Spinal cord (tissue), 10 donors: ENCODE measurements around the gene HS3ST5. TPM values are rescaled to one million over a fixed set of nuclear protein-coding genes. Genes with fewer than 3 reads are reported as not detected.

Source experiments
- DNase-seq, 6 donors: peaks; one replicate each; pipeline versions ENCODE4 v3.0.0 to v3.0.0-alpha.2; 2013 to 2015; ENCODE audit warnings: low spot score in 6 of 6, low read depth in 4 of 6
- H3K27ac ChIP-seq: one replicate; pipeline ENCODE4 v1.5.1; 2013; ENCODE audit warnings: low read depth, low read length, control low read depth
- H3K27me3 ChIP-seq: one replicate; pipeline ENCODE4 v1.6.1; 2013; ENCODE audit warnings: low read length; ENCODE audit not compliant: control insufficient read depth, insufficient read depth
- H3K36me3 ChIP-seq: one replicate; pipeline ENCODE4 v1.6.1; 2013; ENCODE audit warnings: low read length; ENCODE audit not compliant: control insufficient read depth, insufficient read depth
- H3K4me1 ChIP-seq: one replicate; pipeline ENCODE4 v1.6.1; 2013; ENCODE audit warnings: low read length; ENCODE audit not compliant: control insufficient read depth, insufficient read depth
- H3K4me3 ChIP-seq: one replicate; pipeline ENCODE4 v1.5.1; 2013; ENCODE audit warnings: low read depth, low read length, control low read depth
- H3K9me3 ChIP-seq: one replicate; pipeline ENCODE4 v1.6.1; 2013; ENCODE audit warnings: low read length; ENCODE audit not compliant: control insufficient read depth, insufficient read depth
- WGBS: methylation state at CpG from one replicate; pipeline ENCODE4 v1.1.5; 2013; ENCODE audit warnings: missing lambda C conversion rate; ENCODE audit not compliant: insufficient coverage; 5-methylcytosine and 5-hydroxymethylcytosine counted together
- long read RNA-seq, 4 donors: transcript quantifications; one replicate each; lab custom pipeline, GENCODE V29; 2026
- polyA plus RNA-seq, 2 donors: library from polyadenylated mRNA; unstranded; fragments of 120-200 nt; gene quantifications; one replicate each; pipeline ENCODE4 v1.2.1, GENCODE V29; 2013; ENCODE audit not compliant: insufficient read length in 2 of 2
- total RNA-seq, 2 donors: library from RNA; depleted of rRNA in 1 of 2; stranded (reverse); fragments of 120-200 nt in 1 of 2; fragments of >200 nt in 1 of 2; gene quantifications; one replicate each; pipeline versions ENCODE4 v1.2.3 to v1.2.4, GENCODE V29; 2013 to 2014
- donor health status: healthy.

Gene HS3ST5, protein sequence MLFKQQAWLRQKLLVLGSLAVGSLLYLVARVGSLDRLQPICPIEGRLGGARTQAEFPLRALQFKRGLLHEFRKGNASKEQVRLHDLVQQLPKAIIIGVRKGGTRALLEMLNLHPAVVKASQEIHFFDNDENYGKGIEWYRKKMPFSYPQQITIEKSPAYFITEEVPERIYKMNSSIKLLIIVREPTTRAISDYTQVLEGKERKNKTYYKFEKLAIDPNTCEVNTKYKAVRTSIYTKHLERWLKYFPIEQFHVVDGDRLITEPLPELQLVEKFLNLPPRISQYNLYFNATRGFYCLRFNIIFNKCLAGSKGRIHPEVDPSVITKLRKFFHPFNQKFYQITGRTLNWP
- total RNA-seq (10 to 100 TPM in 1 of 2 donors, 1 to 10 TPM in 1; 4.1 to 20.0 TPM), polyA plus RNA-seq (10 to 100 TPM; 23.8 to 25.8 TPM)
- long read RNA-seq, donor 1, partial matches to known transcripts = 0 of 7 reads
- long read RNA-seq, donor 1, other reads (novel, unspliced or antisense) = 0 of 7 reads
- long read RNA-seq, donor 2, partial matches to known transcripts = 0 of 1 reads
- long read RNA-seq, donor 2, other reads (novel, unspliced or antisense) = 0 of 1 reads
- long read RNA-seq, donor 3 = 0 reads
- long read RNA-seq, donor 4 = 0 reads

GRCh38 chr6:114342826-114343781 is at the start of gene HS3ST5:
Gene HS3ST5 (minus strand): TSS chr6:114343023. CDS start chr6:114062845, 280,178 bp downstream.
- Histone ChIP-seq H3K9me3 (no peaks in the 10 kb centered on the region), H3K27ac (peak within 1 kb of the TSS; percentile 40), H3K4me3 (peak within 1 kb of the TSS; percentile 64), H3K27me3 (peaks cover 10% of the 10 kb centered on the region), H3K36me3 (no peaks in the 10 kb centered on the region), H3K4me1 (peaks cover 13% of the 10 kb centered on the region)
- DNase-seq = peak in 3 of 6 donors; percentile 56 to 95 (median 71)
- under 1% methylated on average over 63 of the region's 73 CpGs for WGBS

GRCh38 chr6:114390176-114390575 is 47.4 kb upstream of the HS3ST5 start:
- H3K4me3 ChIP-seq = no peak overlapping the region

GRCh38 chr6:114389111-114389510 is 46.3 kb upstream of the HS3ST5 start:
- no peak for DNase-seq
- H3K4me3 ChIP-seq = no peak overlapping the region
- no peak overlapping the region for H3K27ac ChIP-seq
- no peaks in the 10 kb centered on the region for H3K36me3 ChIP-seq
- no peaks in the 10 kb centered on the region for H3K27me3 ChIP-seq
- H3K4me1 ChIP-seq = no peaks in the 10 kb centered on the region
- H3K9me3 ChIP-seq = no peaks in the 10 kb centered on the region

More at GRCh38 chr6:114390176-114390575, 47.4 kb upstream of the HS3ST5 start:
- H3K36me3 ChIP-seq = no peaks in the 10 kb centered on the region
- H3K4me1 ChIP-seq = no peaks in the 10 kb centered on the region
- DNase-seq = no peak
- H3K27ac ChIP-seq = no peak overlapping the region
- H3K9me3 ChIP-seq = no peaks in the 10 kb centered on the region
- no peaks in the 10 kb centered on the region for H3K27me3 ChIP-seq
- 71% methylated on average over 2 of the region's 2 CpGs for WGBS

GRCh38 chr6:114382406-114382805 is 39.6 kb upstream of the HS3ST5 start:
- Histone ChIP-seq H3K4me1 (no peaks in the 10 kb centered on the region), H3K36me3 (no peaks in the 10 kb centered on the region), H3K9me3 (no peaks in the 10 kb centered on the region), H3K4me3 (no peak overlapping the region), H3K27ac (no peak overlapping the region), H3K27me3 (no peaks in the 10 kb centered on the region)
- DNase-seq = peak in 1 of 6 donors; percentile 32
- WGBS = no CpG with 5 or more reads among the region's 1 CpG

- WGBS = 100% methylated on average over 3 of the region's 3 CpGs
- Histone ChIP-seq H3K36me3 (no peaks in the 10 kb centered on the region), H3K4me1 (no peaks in the 10 kb centered on the region), H3K4me3 (no peak overlapping the region), H3K9me3 (no peaks in the 10 kb centered on the region), H3K27me3 (no peaks in the 10 kb centered on the region), H3K27ac (no peak overlapping the region)
- DNase-seq = no peak
These were observed 35.1 kb upstream of the HS3ST5 start for GRCh38 chr6:114377881-114378280.

DNA sequence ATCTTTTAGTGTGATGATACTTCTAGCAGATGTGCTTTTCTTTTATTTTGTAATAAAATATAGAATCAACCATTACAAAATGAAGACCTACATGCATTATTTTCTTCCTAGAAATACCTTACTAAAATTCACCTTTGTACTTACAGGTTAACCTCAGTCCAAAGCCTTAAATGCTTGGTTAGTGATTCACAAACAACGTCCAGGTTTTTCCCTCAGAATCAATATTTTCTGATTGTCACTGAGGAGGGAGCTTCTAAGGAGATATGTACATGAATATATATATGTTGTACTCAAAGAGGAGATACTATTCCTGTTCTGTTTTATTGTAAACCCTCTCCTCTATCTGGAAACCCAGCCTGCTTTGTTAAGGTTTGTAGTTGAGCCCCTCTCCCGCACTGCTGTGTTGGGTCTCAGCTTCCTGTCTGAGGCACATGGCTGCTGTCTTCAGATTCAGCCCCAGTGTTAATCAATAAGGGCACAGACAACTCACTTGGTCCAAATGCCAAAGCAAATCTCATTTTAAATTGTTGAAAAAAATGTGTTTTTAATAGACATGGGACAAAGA is 33.9 kb upstream of the HS3ST5 start:
- no peak overlapping the region for H3K4me3 ChIP-seq
- peak in 1 of 6 donors; percentile 53 for DNase-seq
- no peaks in the 10 kb centered on the region for H3K36me3 ChIP-seq
- no peaks in the 10 kb centered on the region for H3K9me3 ChIP-seq
- WGBS = 17% methylated on average over 1 of the region's 2 CpGs
- H3K27me3 ChIP-seq = no peaks in the 10 kb centered on the region
- no peak overlapping the region for H3K27ac ChIP-seq
- H3K4me1 ChIP-seq = no peaks in the 10 kb centered on the region

- WGBS = no CpG with 5 or more reads among the region's 1 CpG
- no peaks in the 10 kb centered on the region for H3K36me3 ChIP-seq
- no peak overlapping the region for H3K27ac ChIP-seq
- H3K27me3 ChIP-seq = no peaks in the 10 kb centered on the region
- no peaks in the 10 kb centered on the region for H3K9me3 ChIP-seq
- H3K4me3 ChIP-seq = no peak overlapping the region
- peak in 1 of 6 donors; percentile 25 for DNase-seq
- no peaks in the 10 kb centered on the region for H3K4me1 ChIP-seq
These were observed 32.8 kb upstream of the HS3ST5 start for GRCh38 chr6:114375541-114376192.

GRCh38 chr6:114367315-114367961 is 24.6 kb upstream of the HS3ST5 start:
- H3K36me3 ChIP-seq = no peaks in the 10 kb centered on the region
- no CpG with 5 or more reads among the region's 1 CpG for WGBS
- H3K27ac ChIP-seq = no peak overlapping the region
- DNase-seq = no peak
- H3K9me3 ChIP-seq = no peaks in the 10 kb centered on the region
- H3K4me1 ChIP-seq = no peaks in the 10 kb centered on the region
- no peaks in the 10 kb centered on the region for H3K27me3 ChIP-seq
- H3K4me3 ChIP-seq = no peak overlapping the region
